Eye (tissue), 1 donor: ENCODE measurements around the gene GPD1L.
"Not testable (repeated sequence)": the region's sequence is repeated elsewhere in the genome, so short reads cannot be mapped to it uniquely, and the experiment has no call there.

Experiments
- DNase-seq: peaks from one replicate; pipeline ENCODE4 v3.0.0-alpha.2; 2015

Gene GPD1L

GRCh38 chr3:32106929-32107362 is 526 bp downstream of the GPD1L start:
- peak; percentile 45 for DNase-seq

- DNase-seq = not testable (repeated sequence)
Measured at GRCh38 chr3:32108224-32108623, 1.8 kb downstream of the GPD1L start.

GRCh38 chr3:32109256-32109655 is 2.8 kb downstream of the GPD1L start:
- peak; percentile 37 for DNase-seq

- DNase-seq = no peak
Measured at GRCh38 chr3:32110233-32110760, 3.9 kb downstream of the GPD1L start.

- DNase-seq = no peak
Measured at GRCh38 chr3:32111560-32111959, 5.1 kb downstream of the GPD1L start.

GRCh38 chr3:32113566-32113965 is 7.1 kb downstream of the GPD1L start:
- DNase-seq = no peak

- no peak for DNase-seq
Measured at GRCh38 chr3:32113981-32114545, 7.6 kb downstream of the GPD1L start.

GRCh38 chr3:32114546-32115386 is 8.3 kb downstream of the GPD1L start:
- not testable (repeated sequence) for DNase-seq

GRCh38 chr3:32117320-32117719 is 10.9 kb downstream of the GPD1L start:
- DNase-seq = no peak

- no peak for DNase-seq
Measured at GRCh38 chr3:32118215-32118614, 11.8 kb downstream of the GPD1L start.

GRCh38 chr3:32120471-32120870 is 14.1 kb downstream of the GPD1L start:
- DNase-seq = no peak

GRCh38 chr3:32121137-32121536 is 14.7 kb downstream of the GPD1L start:
- DNase-seq = no peak

GRCh38 chr3:32123620-32124019 is 17.2 kb downstream of the GPD1L start:
- DNase-seq = no peak

GRCh38 chr3:32125012-32125411 is 18.6 kb downstream of the GPD1L start:
- no peak for DNase-seq

- no peak for DNase-seq
Measured at GRCh38 chr3:32126305-32127015, 20.0 kb downstream of the GPD1L start.

- no peak for DNase-seq
Measured at GRCh38 chr3:32127219-32127826, 20.9 kb downstream of the GPD1L start.

- DNase-seq = no peak
Measured at GRCh38 chr3:32128936-32129335, 22.5 kb downstream of the GPD1L start.

- DNase-seq = no peak
Measured at GRCh38 chr3:32129832-32130231, 23.4 kb downstream of the GPD1L start.

- no peak for DNase-seq
Measured at GRCh38 chr3:32132121-32132520, 25.7 kb downstream of the GPD1L start.

GRCh38 chr3:32132706-32133105 is 26.3 kb downstream of the GPD1L start:
- DNase-seq = no peak

GRCh38 chr3:32136703-32137102 is 30.3 kb downstream of the GPD1L start:
- no peak for DNase-seq

GRCh38 chr3:32137870-32138269 is 31.4 kb downstream of the GPD1L start:
- peak; percentile 20 for DNase-seq

- no peak for DNase-seq
Measured at GRCh38 chr3:32138545-32139104, 32.2 kb downstream of the GPD1L start.
